Measurements from ENCODE around the gene TRIM9. TPM values are rescaled to one million over a fixed set of nuclear protein-coding genes. Genes with fewer than 3 reads are reported as not detected.
A peak's percentile ranks its signal among the peaks of the same experiment; 100 is the strongest.

The TRIM9 gene
- polyA plus RNA-seq, 1 donor: 2.7 TPM

DNA sequence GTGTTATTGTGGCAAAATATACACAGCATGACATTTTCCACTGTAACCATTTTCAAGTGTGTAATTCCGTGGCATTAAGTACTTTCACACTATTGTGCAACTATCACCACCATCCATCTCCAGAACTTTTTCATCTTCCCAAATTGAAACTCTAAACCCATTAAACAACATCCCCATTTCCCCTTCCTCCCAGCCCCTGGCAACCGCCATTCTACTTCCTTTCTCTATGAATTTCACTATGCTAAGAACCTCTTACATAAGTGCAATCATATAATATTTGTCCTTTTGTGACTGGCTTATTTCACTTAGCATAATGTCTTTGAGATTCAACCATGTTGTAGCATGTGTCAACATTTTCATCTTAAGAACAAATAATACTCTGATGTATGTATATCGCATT lies 82.8 kb downstream of the TRIM9 start:
- H3K4me1 ChIP-seq (ENCODE audit: control insufficient read depth, insufficient read depth, low read length): no peaks in the 10 kb centered on the region
- 100% methylated on average over 1 of the region's 3 CpGs for whole genome bisulfite sequencing (ENCODE audit: insufficient coverage, low lambda C conversion rate)
- no peak overlapping the region for H3K27ac ChIP-seq (ENCODE audit: low read length)
- H3K9me3 ChIP-seq (ENCODE audit: control insufficient read depth, low read depth, low read length): no peaks in the 10 kb centered on the region
- no peak for DNase-seq
- no peaks in the 10 kb centered on the region for H3K36me3 ChIP-seq (ENCODE audit: control insufficient read depth, insufficient read depth, low read length)
- no peak overlapping the region for H3K4me3 ChIP-seq (ENCODE audit: low read length)
- peaks cover 2% of the 10 kb centered on the region for H3K27me3 ChIP-seq (ENCODE audit: control insufficient read depth, insufficient read depth, low read length)

DNA sequence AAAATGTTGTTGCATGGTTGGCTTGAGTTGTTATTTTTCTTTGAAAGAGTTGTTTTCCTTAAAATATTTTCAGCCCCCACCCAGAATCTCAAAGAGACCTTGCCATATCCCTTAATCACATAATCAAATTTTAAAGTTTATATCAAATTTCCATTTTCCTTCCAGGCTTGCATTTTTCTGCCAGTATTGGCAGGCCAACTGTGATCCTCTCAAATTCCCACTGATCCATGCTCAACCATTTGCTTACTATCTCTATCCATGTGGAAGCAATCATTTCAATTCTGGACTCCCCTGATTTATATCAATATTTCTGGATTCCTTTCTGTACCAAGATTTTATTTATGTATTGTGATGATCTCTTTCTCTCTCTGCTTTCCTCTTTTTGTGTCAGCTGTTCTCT lies 86.5 kb downstream of the TRIM9 start:
- no peaks in the 10 kb centered on the region for H3K36me3 ChIP-seq (ENCODE audit: control insufficient read depth, insufficient read depth, low read length)
- no peak for DNase-seq
- peaks cover 2% of the 10 kb centered on the region for H3K27me3 ChIP-seq (ENCODE audit: control insufficient read depth, insufficient read depth, low read length)
- no peaks in the 10 kb centered on the region for H3K9me3 ChIP-seq (ENCODE audit: control insufficient read depth, low read depth, low read length)
- H3K4me3 ChIP-seq (ENCODE audit: low read length): no peak overlapping the region
- no peak overlapping the region for H3K27ac ChIP-seq (ENCODE audit: low read length)
- peaks cover 7% of the 10 kb centered on the region for H3K4me1 ChIP-seq (ENCODE audit: control insufficient read depth, insufficient read depth, low read length)

DNA sequence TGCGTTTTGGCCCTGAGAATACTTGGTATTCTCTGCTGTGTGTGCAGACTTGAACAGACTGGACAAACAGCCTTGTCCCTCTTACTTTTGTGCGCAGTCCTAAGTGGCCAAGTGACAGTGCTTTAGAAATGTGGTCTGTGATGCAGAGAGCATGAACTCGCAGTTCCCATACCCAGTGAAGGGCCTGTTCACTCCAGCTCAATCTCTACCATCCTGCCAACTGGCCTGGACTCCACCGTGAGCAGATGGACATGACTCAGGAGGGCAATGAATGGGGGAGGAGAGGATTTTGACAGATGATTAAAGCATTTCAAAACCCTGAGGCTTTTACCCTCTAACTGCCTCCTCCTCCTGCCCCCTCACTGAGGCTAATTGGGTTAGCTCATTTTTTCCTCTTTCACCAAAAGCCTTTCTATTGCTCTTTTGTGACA lies 88.1 kb downstream of the TRIM9 start:
- Histone ChIP-seq H3K9me3 (ENCODE audit: control insufficient read depth, low read depth, low read length) (no peaks in the 10 kb centered on the region), H3K4me3 (ENCODE audit: low read length) (no peak overlapping the region), H3K27ac (ENCODE audit: low read length) (no peak overlapping the region), H3K36me3 (ENCODE audit: control insufficient read depth, insufficient read depth, low read length) (no peaks in the 10 kb centered on the region), H3K4me1 (ENCODE audit: control insufficient read depth, insufficient read depth, low read length) (peaks cover 7% of the 10 kb centered on the region), H3K27me3 (ENCODE audit: control insufficient read depth, insufficient read depth, low read length) (peaks cover 2% of the 10 kb centered on the region)
- no peak for DNase-seq
- WGBS (ENCODE audit: insufficient coverage, low lambda C conversion rate): no CpG with 5 or more reads among the region's 4 CpGs

- Histone ChIP-seq H3K27ac (ENCODE audit: low read length) (no peak overlapping the region), H3K4me1 (ENCODE audit: control insufficient read depth, insufficient read depth, low read length) (peaks cover 7% of the 10 kb centered on the region), H3K27me3 (ENCODE audit: control insufficient read depth, insufficient read depth, low read length) (peaks cover 2% of the 10 kb centered on the region), H3K36me3 (ENCODE audit: control insufficient read depth, insufficient read depth, low read length) (no peaks in the 10 kb centered on the region), H3K4me3 (ENCODE audit: low read length) (no peak overlapping the region), H3K9me3 (ENCODE audit: control insufficient read depth, low read depth, low read length) (no peaks in the 10 kb centered on the region)
- DNase-seq: no peak
- no CpG with 5 or more reads among the region's 2 CpGs for WGBS (ENCODE audit: insufficient coverage, low lambda C conversion rate)
Measured at GRCh38 chr14:51006324-51006723, 88.6 kb downstream of the TRIM9 start.

- H3K4me3 ChIP-seq (ENCODE audit: low read length): no peak overlapping the region
- peak in 1 of 2 donors; percentile 26 for DNase-seq
- no peaks in the 10 kb centered on the region for H3K27me3 ChIP-seq (ENCODE audit: control insufficient read depth, insufficient read depth, low read length)
- H3K27ac ChIP-seq (ENCODE audit: low read length): no peak overlapping the region
- no peaks in the 10 kb centered on the region for H3K36me3 ChIP-seq (ENCODE audit: control insufficient read depth, insufficient read depth, low read length)
- WGBS (ENCODE audit: insufficient coverage, low lambda C conversion rate): no CpG with 5 or more reads among the region's 6 CpGs
- no peaks in the 10 kb centered on the region for H3K9me3 ChIP-seq (ENCODE audit: control insufficient read depth, low read depth, low read length)
- H3K4me1 ChIP-seq (ENCODE audit: control insufficient read depth, insufficient read depth, low read length): peaks cover 7% of the 10 kb centered on the region
Measured at GRCh38 chr14:51004801-51005526, 89.9 kb downstream of the TRIM9 start.

GRCh38 chr14:51004352-51004800 lies 90.5 kb downstream of the TRIM9 start:
- H3K4me1 ChIP-seq (ENCODE audit: control insufficient read depth, insufficient read depth, low read length): peaks cover 7% of the 10 kb centered on the region
- H3K27ac ChIP-seq (ENCODE audit: low read length): no peak overlapping the region
- H3K36me3 ChIP-seq (ENCODE audit: control insufficient read depth, insufficient read depth, low read length): no peaks in the 10 kb centered on the region
- H3K4me3 ChIP-seq (ENCODE audit: low read length): no peak overlapping the region
- DNase-seq: no peak
- no peaks in the 10 kb centered on the region for H3K27me3 ChIP-seq (ENCODE audit: control insufficient read depth, insufficient read depth, low read length)
- H3K9me3 ChIP-seq (ENCODE audit: control insufficient read depth, low read depth, low read length): no peaks in the 10 kb centered on the region

GRCh38 chr14:51002406-51002999 lies 92.4 kb downstream of the TRIM9 start:
- DNase-seq: no peak
- Histone ChIP-seq H3K4me3 (ENCODE audit: low read length) (no peak overlapping the region), H3K9me3 (ENCODE audit: control insufficient read depth, low read depth, low read length) (no peaks in the 10 kb centered on the region), H3K27me3 (ENCODE audit: control insufficient read depth, insufficient read depth, low read length) (no peaks in the 10 kb centered on the region), H3K27ac (ENCODE audit: low read length) (no peak overlapping the region), H3K4me1 (ENCODE audit: control insufficient read depth, insufficient read depth, low read length) (peaks cover 7% of the 10 kb centered on the region), H3K36me3 (ENCODE audit: control insufficient read depth, insufficient read depth, low read length) (no peaks in the 10 kb centered on the region)
- WGBS (ENCODE audit: insufficient coverage, low lambda C conversion rate): no CpG with 5 or more reads among the region's 5 CpGs

DNA sequence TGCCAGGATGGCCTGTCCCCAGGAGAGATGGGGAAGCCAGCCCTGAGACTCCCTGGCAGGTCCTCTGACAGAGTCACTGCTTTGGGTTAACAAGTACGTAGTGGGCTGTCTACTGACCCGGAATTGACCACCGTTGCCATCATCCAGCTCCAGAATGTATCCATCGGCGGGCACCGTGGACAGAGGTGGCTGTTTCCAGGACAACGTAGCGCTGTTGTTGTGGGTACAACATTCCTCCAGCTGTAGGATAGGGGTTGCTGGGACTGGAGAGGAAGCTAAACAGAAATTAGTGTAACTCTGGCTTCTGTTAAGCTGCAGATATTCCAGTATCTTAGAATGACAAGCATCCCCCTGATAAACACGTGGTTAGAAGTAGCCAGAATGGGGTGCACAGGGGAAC lies 94.3 kb downstream of the TRIM9 start:
- no peaks in the 10 kb centered on the region for H3K36me3 ChIP-seq (ENCODE audit: control insufficient read depth, insufficient read depth, low read length)
- no peaks in the 10 kb centered on the region for H3K9me3 ChIP-seq (ENCODE audit: control insufficient read depth, low read depth, low read length)
- no peak for DNase-seq
- no peak overlapping the region for H3K27ac ChIP-seq (ENCODE audit: low read length)
- H3K4me1 ChIP-seq (ENCODE audit: control insufficient read depth, insufficient read depth, low read length): peaks cover 7% of the 10 kb centered on the region
- H3K27me3 ChIP-seq (ENCODE audit: control insufficient read depth, insufficient read depth, low read length): no peaks in the 10 kb centered on the region
- no CpG with 5 or more reads among the region's 9 CpGs for WGBS (ENCODE audit: insufficient coverage, low lambda C conversion rate)
- H3K4me3 ChIP-seq (ENCODE audit: low read length): no peak overlapping the region

GRCh38 chr14:50999726-51000125 lies 95.2 kb downstream of the TRIM9 start:
- no peak for DNase-seq
- H3K9me3 ChIP-seq (ENCODE audit: control insufficient read depth, low read depth, low read length): no peaks in the 10 kb centered on the region
- no peak overlapping the region for H3K27ac ChIP-seq (ENCODE audit: low read length)
- H3K36me3 ChIP-seq (ENCODE audit: control insufficient read depth, insufficient read depth, low read length): no peaks in the 10 kb centered on the region
- no peak overlapping the region for H3K4me3 ChIP-seq (ENCODE audit: low read length)
- no peaks in the 10 kb centered on the region for H3K27me3 ChIP-seq (ENCODE audit: control insufficient read depth, insufficient read depth, low read length)
- WGBS (ENCODE audit: insufficient coverage, low lambda C conversion rate): no CpG with 5 or more reads among the region's 2 CpGs
- peaks cover under 1% of the 10 kb centered on the region for H3K4me1 ChIP-seq (ENCODE audit: control insufficient read depth, insufficient read depth, low read length)

DNA sequence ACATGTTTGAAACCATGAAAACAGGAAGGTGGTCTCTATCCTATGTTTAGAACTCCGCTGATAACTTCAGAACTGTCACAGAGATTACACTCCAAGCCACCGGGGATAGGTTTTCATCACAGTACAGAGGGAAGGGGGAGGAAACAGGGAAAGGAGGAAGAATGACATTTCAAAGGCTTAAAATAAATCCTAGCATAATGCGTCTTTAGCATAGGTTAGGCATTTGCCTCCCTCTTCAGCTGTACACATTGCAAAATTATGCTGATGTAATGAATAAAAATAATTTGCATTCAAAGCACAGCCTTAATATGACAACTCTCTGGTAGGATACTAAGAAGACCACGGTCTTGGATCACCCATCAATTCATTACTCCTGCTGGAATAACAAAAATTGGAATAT lies 96.3 kb downstream of the TRIM9 start:
- no peaks in the 10 kb centered on the region for H3K4me1 ChIP-seq (ENCODE audit: control insufficient read depth, insufficient read depth, low read length)
- no CpG with 5 or more reads among the region's 4 CpGs for WGBS (ENCODE audit: insufficient coverage, low lambda C conversion rate)
- H3K36me3 ChIP-seq (ENCODE audit: control insufficient read depth, insufficient read depth, low read length): no peaks in the 10 kb centered on the region
- H3K27me3 ChIP-seq (ENCODE audit: control insufficient read depth, insufficient read depth, low read length): no peaks in the 10 kb centered on the region
- DNase-seq: no peak
- no peaks in the 10 kb centered on the region for H3K9me3 ChIP-seq (ENCODE audit: control insufficient read depth, low read depth, low read length)
- H3K27ac ChIP-seq (ENCODE audit: low read length): no peak overlapping the region
- no peak overlapping the region for H3K4me3 ChIP-seq (ENCODE audit: low read length)

DNA sequence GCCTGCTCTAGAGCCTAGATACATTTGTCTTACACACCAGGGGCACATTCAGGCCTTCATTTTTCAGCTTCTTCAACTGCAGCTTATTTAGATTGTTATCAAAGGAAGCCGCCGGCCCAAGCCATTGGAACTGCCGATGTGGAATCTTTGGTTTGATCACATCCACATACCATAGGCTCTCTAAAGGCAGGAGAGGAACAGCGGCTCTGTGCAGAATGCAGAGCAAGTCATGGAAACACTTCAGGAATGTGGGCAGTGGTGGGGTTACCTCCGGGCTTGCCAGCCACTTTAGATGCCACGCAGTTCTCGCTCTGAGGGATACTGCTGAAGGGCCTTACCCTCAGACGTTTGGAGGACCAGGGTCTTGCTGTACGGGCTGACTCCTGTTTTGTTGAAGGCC lies 97.2 kb downstream of the TRIM9 start:
- no peak overlapping the region for H3K4me3 ChIP-seq (ENCODE audit: low read length)
- H3K27ac ChIP-seq (ENCODE audit: low read length): no peak overlapping the region
- no peaks in the 10 kb centered on the region for H3K9me3 ChIP-seq (ENCODE audit: control insufficient read depth, low read depth, low read length)
- no peaks in the 10 kb centered on the region for H3K4me1 ChIP-seq (ENCODE audit: control insufficient read depth, insufficient read depth, low read length)
- WGBS (ENCODE audit: insufficient coverage, low lambda C conversion rate): no CpG with 5 or more reads among the region's 9 CpGs
- no peak for DNase-seq
- no peaks in the 10 kb centered on the region for H3K27me3 ChIP-seq (ENCODE audit: control insufficient read depth, insufficient read depth, low read length)
- H3K36me3 ChIP-seq (ENCODE audit: control insufficient read depth, insufficient read depth, low read length): no peaks in the 10 kb centered on the region
